Measurements from ENCODE around the gene FNIP1. TPM values are rescaled to one million over a fixed set of nuclear protein-coding genes. Genes with fewer than 3 reads are reported as not detected.
"Not testable (repeated sequence)": the region's sequence is repeated elsewhere in the genome, so short reads cannot be mapped to it uniquely, and the experiment has no call there.

Gene FNIP1
- total RNA-seq, 1 donor from 2014 or later: 30.7 TPM

DNA sequence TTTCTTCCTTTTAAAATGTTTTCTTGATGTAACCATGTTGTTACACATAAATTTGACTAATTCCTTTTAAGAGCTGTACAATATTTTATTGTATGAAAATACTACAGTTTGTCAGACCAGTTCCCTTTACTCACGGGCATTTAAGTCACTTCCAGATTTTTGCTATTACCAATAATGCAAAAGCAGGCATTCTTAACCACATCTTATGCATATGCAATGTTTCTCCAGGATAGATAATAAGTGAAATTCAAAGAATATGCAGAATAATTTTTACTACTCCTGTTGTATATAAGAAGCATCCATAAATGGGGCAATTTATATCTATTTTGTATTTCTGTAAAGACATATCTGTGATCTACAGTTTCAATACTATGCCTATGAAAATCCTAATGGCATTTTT is 77.3 kb downstream of the FNIP1 start:
- intact Hi-C loops (cut with DNase I): no loop called here
- DNase-seq (no peak), ATAC-seq (ENCODE audit: poor library complexity) (no peak)

DNA sequence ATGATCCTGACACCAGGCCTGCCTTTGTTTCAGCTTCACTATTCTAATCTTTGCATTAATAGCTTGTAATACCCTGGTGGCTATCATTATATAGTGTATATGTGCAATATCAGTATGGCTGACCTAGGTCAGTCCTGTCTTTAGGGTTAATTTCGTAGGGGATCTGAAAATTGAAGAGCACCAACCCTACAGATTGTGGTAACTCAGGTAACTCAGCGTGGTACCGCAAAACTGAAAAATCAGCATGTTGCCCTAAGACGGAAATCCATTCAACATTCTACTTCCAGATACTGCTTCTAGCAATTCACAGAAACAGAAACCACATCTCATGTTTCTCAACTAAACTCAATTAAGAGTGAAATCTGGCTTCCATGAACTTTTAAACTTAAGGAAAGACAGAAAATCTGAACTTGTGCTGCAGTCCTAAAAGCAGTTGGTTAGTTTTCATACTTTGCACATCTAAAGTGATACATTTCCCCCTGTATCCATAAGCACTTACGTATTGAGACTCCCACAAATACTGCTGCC is 78.3 kb downstream of the FNIP1 start:
- no peak for ATAC-seq (ENCODE audit: poor library complexity)
- no peak for DNase-seq
- intact Hi-C loops (cut with DNase I): no loop called here

DNA sequence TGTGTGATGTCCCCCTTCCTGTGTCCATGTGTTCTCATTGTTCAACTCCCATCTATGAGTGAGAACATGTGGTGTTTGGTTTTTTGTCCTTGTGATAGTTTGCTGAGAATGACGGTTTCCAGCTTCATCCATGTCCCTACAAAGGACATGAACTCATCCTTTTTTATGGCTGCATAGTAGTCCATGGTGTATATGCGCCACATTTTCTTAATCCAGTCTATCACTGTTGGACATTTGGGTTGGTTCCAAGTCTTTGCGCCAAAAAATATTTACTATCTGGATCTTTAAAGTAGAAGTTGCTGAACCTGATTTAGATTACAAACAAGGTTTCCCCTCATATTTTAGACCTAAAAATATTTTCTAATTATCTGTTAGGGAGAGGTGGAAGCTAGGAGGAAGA is 79.7 kb downstream of the FNIP1 start:
- intact Hi-C loops (cut with DNase I); ATAC-seq (ENCODE audit: poor library complexity); DNase-seq: not testable (repeated sequence)

DNA sequence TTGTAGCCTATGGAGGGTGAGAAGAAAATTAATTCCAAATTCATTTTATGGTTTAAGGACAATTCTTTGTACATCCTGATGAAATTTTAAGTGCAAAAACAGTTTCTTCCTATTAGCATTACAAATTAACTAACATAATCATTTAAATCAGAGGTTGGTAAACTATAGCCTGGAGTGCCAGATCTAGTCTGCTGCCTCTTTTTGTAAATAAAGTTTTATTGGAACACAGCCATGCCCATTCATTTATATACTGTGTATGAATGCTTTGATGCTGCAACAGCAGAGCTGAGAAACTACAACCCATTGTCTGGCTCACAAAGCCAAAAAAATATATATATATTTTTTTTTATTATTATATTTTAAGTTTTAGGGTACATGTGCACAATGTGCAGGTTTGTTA is 80.2 kb downstream of the FNIP1 start:
- intact Hi-C loops (cut with DNase I): no loop called here
- no peak for DNase-seq
- no peak for ATAC-seq (ENCODE audit: poor library complexity)

DNA sequence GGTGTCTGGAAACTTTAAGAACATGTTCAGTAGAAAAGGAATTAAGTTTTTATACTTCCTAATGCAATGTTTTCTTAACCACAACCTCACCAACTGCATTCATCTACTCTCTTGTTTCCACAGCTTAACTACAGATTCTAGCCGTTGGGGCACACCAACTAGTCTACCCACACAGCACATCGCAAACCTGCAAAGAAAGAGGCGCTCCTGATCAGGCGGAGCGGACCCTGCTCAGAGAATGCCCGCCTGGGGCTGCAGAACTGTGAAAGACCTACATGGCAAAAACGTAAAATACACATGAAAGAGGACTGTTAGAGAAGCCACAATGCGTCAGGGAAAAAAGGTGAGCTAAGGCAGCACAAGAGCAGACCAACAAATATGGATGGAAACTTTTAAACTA is 86.4 kb downstream of the FNIP1 start:
- intact Hi-C loops (cut with DNase I): no loop called here

DNA sequence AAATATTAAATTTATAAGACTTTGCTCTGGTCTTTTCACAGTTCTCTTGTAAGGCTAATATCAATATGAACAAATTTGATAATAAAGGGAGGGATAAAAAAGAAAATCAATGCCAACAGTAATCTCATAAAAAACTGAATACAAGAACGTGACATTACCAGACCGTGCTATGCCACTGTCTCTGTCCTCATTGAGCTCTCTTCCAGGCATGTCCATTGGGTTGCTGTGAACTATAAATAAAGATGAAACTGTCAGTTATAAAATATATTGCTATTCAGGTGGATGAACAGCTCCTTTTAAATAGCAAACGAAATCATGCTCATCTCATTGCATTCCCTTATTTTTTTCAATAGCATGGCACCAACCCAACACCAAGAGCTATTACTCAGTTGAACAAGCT is 87.8 kb downstream of the FNIP1 start:
- ATAC-seq (ENCODE audit: poor library complexity) (peak; percentile 52), DNase-seq (no peak)
- intact Hi-C loops (cut with DNase I): no loop called here

More for the DNA sequence above, 86.4 kb downstream of the FNIP1 start:
- DNase-seq (no peak), ATAC-seq (ENCODE audit: poor library complexity) (no peak)

DNA sequence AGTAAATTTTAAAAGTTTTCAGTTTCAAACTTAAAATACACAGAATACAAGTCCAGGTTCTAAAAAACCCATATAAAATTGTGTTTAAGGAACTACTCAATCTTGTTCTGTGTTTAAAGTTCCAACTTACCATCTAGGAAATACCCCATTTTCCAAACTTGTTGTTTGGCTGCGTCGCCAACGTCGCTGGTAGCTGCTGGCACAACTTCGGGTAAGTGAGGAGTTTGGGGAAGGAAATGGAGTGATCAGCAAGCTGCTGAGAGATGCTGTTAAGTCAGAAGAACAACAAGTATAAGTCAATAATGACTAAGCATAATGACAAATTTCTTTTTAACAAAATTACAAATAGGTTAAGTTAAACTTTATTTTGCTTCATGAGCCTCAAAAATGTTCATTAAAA is 90.5 kb downstream of the FNIP1 start:
- intact Hi-C loops (cut with DNase I): no loop called here
- ATAC-seq (ENCODE audit: poor library complexity): no peak
- no peak for DNase-seq

DNA sequence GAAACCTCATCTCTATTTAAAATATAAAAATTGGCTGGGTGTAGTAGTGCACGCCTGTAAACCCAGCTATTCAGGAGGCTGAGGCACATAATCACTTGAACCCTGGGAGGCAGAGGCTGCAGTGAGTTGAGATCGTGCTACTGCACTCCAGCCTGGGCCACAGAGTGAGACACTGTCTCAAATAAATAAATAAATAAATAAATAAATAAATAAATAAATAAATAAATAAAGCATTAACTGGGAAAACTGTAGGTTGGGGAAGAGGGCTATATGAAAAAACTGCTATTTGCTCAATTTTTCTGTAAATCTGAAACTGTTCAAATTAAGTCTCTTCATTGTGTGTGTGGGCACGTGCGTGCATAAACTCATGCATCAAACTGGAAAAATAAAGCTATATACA is 101.9 kb downstream of the FNIP1 start:
- intact Hi-C loops (cut with DNase I): no loop called here
- ATAC-seq (ENCODE audit: poor library complexity) (no peak), DNase-seq (no peak)

DNA sequence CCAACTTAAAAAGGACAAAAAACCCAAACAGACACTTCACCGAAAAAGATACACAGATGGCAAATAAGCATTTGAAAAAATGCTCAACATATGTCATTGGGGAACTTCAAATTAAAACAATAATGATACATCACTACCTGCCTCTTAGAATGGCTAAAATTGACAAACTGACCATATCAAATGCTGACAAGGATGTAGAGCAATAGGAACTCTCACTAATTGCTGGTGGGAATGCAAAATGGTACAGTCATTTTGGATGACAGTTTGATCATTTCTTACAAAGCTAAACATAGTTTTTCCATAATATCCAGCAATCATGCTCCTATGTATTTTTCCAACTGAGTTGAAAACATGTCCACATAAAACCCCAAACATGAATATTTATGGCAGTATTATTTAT is 102.9 kb downstream of the FNIP1 start:
- no peak for DNase-seq
- no peak for ATAC-seq (ENCODE audit: poor library complexity)
- intact Hi-C loops (cut with DNase I): no loop called here

DNA sequence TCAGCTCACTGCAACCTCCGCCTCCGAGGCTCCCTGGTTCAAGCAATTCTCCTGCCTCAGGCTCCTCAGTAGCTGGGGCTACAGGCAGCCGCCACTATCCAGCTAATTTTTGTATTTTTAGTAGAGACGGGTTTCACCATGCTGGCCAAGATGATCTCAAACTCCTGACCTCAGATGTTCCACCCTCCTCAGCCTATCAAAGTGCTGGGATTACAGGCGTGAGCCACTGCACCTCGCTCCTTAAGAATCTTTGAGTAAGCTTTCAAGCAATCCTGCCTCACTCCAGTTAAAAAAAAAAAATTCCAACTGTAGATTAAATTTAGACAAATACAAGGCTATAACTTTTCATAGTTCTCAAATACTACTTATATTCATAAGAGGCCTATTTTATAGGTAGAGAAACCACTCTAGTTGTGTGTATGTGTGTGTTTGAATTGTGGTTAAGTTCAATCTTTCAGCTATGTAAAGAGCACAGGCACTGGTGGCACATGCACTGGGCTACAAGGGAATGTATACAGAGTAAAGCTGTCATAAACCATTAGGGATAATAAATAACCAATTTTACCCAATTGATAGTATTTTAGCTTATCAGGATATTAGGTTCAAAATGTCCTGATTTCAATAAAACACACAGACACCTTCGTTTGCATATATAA is 111.2 kb downstream of the FNIP1 start:
- DNase-seq (no peak), ATAC-seq (ENCODE audit: poor library complexity) (no peak)
- intact Hi-C loops (cut with DNase I): no loop called here

DNA sequence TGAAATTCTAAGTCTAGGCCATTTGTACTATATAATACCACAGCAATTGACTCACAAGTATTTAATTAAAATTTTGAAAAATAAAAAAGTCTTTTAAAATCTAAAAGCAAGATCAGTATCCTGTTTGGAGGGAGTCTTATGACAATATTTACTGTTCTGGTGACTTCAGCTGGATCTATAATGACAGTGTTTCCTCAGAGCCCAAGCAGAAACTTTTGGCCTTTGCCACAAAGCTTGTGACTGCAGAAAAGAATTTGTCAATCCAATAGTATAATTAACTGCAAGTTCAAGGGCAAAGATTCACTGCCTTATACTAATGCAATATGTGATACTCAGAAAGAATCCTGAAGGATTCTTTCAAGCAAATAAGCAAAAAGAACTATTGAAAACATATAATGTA is 112.2 kb downstream of the FNIP1 start:
- ATAC-seq (ENCODE audit: poor library complexity) (no peak), DNase-seq (no peak)
- intact Hi-C loops (cut with DNase I): no loop called here

DNA sequence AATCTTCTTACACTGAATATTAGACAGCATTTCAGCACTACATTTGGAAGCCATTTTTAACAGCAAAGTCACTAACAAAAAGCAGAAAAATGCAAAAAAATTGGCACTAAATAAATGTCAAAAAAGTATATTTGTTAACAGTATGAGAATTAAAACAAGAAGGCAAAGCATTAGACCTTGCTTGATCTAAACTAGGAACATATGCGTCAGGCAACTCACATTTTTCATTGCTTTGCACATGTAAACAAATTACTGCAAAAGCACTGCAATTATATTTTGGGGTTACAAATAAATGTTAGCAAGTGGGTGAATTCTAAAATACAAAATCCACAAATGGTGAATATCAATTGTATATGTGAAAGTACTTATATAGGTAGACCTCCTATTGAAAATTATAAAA is 112.8 kb downstream of the FNIP1 start:
- intact Hi-C loops (cut with DNase I): no loop called here
- no peak for ATAC-seq (ENCODE audit: poor library complexity)
- DNase-seq: no peak

DNA sequence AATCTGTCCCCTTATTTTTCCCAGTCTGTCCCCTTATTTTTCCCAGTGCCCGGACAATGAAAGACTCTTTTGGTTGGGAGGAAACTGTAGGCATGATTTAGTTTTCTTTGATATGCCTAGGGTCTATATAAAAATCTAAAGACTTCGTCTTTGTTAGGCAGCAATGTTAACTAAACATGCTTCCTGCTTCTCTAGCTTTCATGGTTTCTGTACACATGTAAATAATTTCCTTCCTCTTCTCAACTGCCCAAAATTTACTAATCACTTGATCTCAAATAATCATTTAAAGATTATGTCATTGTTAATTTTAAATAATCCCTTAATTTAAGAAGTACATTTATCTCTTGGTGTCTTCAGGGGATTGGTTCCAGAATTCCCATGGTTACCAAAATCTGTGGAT is 114.0 kb downstream of the FNIP1 start:
- intact Hi-C loops (cut with DNase I): no loop called here
- DNase-seq (no peak), ATAC-seq (ENCODE audit: poor library complexity) (no peak)

DNA sequence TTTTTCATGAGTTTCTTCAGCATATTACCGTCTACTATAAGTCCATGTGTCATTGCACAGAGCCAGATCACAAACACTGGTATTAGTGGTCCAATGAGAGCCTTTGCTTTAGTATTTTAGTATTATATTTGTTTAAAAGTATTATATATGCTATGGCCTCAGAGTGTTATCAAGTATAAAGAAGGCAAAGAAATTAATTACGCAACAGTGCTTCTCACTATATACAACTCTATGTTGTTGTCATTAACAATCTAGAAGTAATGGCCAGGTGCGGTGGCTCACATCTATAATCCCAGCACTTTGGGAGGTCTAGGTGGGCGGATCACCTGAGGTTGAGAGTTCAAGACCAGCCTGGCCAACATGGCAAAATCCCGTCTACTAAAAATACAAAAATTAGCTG is 114.6 kb downstream of the FNIP1 start:
- ATAC-seq (ENCODE audit: poor library complexity) (no peak), DNase-seq (no peak)
- intact Hi-C loops (cut with DNase I): no loop called here

DNA sequence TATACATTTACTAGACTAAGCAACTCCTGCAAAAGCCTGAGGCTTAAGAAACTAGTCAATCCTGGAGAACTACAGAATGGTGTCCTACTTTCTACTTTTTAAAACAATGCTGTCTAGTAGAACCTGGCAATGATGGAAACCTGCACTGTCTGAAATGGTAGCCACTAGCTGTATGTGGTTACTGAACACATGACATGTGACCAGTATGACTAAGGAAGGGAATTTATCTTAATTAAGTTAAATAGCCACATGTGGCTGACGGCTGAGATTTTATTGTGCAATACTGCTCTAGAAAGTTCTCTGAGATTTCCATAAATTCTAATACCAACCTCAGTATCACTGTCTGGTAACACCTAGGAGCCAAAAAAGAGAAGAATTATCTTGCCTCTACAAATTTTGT is 116.9 kb downstream of the FNIP1 start:
- DNase-seq (no peak), ATAC-seq (ENCODE audit: poor library complexity) (no peak)
- intact Hi-C loops (cut with DNase I): no loop called here

DNA sequence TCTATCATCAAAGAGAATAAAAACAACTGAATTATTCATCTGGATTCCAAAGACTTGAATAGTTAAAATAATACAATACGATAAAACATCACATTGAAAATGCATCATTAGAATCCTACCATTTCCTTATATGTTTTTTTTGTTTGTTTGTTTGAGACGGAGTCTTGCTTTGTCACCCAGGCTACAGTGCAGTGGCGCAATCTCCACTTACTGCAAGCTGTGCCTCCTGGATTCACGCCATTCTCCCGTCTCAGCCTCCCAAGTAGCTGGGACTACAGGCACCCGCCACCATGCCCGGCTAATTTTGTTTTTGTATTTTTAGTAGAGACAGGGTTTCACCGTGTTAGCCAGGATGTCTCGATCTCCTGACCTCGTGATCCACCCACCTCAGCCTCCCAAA is 118.5 kb downstream of the FNIP1 start:
- intact Hi-C loops (cut with DNase I); ATAC-seq (ENCODE audit: poor library complexity): not testable (repeated sequence)
- DNase-seq: peak; percentile 51

DNA sequence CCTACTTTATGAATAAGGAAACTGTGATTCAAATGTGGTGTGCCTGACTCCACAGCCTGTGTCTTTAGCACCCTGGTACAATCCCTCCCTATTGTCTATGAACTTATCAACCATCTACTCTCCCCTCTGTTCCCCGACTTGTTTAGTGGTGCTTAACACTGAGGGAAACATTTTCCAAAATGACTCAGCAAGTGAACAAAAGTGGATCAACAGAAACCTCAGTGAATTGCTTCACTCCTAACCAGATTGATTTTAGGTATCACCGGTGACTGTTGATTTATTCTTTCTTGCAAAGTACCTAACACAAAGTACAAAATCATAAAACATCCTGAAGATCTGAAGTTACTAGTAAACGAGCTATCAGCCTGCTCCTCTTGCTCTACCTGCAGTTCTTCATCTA is 119.7 kb downstream of the FNIP1 start:
- ATAC-seq (ENCODE audit: poor library complexity) (no peak), DNase-seq (no peak)
- intact Hi-C loops (cut with DNase I): no loop called here

DNA sequence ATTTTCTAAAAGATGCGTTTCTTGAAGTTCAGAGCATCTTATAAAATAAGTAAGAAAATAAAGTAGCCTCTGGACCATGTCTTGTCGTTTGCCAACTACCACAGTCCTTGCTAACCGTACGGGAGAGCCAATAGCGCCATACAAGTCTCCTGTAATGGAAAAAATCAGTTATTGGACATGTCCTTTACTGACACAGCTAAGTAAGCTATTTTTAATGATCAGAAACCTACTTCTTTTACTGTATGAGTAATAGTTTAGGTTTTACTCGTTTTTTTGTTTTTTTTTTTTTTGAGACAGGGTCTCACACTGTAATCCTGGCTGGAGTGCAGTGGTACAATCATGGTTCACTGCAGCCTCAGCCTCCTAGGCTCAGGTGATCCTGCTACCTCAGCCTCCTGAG is 124.0 kb downstream of the FNIP1 start:
- intact Hi-C loops (cut with DNase I): no loop called here
- no peak for DNase-seq
- peak; percentile 32 for ATAC-seq (ENCODE audit: poor library complexity)

DNA sequence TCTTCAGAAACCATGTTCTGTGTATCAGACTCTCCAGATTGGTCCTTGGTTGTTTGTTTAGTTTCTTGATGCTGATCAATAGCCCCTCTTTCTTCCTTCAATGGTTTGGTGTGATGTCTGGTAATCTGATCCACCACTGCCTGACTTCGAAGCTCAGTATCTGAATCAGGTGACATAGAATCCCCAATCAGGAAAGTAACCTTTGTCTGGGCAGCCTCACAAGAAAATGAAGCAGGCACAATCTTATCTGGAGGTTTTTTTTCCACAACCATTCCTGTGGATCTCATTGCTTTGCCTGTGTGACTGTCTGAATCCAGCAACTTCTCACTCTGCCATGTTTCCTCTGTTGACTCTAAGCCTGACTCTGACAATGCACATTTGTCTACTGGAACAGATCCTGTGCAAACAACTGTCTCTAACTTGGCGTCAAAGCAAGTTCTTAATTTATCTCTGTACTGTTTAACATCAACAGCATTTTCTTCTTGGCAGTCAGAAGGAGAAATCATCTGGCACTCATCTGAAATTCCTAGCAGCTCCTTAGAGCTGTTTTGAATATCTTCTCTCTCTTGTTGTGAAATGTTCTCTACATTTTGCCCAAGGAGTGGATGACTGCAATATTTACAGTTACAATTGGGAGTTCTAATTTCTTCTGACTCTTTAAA is 124.7 kb downstream of the FNIP1 start:
- ATAC-seq (ENCODE audit: poor library complexity) (peak; percentile 96), DNase-seq (no peak)
- intact Hi-C loops (cut with DNase I): no loop called here

DNA sequence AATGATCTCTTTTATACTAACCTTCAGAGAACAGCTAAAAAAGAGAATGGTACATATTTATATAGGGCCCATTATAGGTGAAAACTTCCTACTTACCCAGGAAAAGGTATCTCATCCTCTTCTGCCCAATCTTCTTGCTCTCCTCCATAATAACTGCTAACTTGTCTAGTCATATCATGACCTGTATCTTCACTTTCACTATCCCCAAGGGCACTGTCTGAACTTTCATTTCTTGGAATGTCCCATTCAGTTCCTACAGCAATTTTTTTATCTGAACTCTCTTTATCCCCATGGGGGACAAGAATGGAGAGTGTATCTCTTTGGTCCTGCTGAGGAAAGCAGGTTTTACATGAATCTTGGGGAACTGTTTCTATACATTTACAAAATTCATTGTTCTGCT is 125.4 kb downstream of the FNIP1 start:
- ATAC-seq (ENCODE audit: poor library complexity) (peak; percentile 32), DNase-seq (no peak)
- intact Hi-C loops (cut with DNase I): no loop called here

DNA sequence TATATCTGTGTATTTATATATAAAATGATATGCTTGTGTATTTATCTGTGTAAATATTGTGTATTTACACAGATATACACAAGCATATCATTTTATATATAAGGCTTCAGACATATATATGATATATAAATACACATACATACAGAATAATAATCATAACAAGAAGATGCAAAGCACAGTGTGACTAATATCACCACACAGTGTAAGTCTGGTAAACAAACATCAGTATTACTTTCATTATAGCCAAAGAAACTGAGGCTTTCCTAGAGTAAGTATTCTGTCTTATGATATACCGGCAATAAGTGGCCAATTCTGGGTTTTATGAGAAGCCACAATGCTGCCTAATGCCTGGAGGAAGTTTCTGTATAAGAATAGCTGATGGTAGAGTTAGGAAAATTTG is 131.9 kb downstream of the FNIP1 start:
- intact Hi-C loops (cut with DNase I): no loop called here

More for the DNA sequence above, 131.9 kb downstream of the FNIP1 start:
- no peak for DNase-seq
- no peak for ATAC-seq (ENCODE audit: poor library complexity)

Data from Right ventricle myocardium superior (tissue), 1 donor.